Globus pallidus (tissue), 1 donor: ENCODE data around the gene TOGARAM2.
A peak's percentile ranks its signal among the peaks of the same experiment; 100 is the strongest.
"Not testable (repeated sequence)": the region's sequence is repeated elsewhere in the genome, so short reads cannot be mapped to it uniquely, and the experiment has no call there.

Experiments
- DNase-seq: peaks from one replicate; pipeline ENCODE4 v3.0.0-alpha.2; 2015; ENCODE audit warnings: low spot score

TOGARAM2 gene

GRCh38 chr2:29072971-29073725, 92.0 kb downstream of the TOGARAM2 start:
- DNase-seq, result no peak

GRCh38 chr2:29073933-29074332, 92.8 kb downstream of the TOGARAM2 start:
- no peak for DNase-seq

- DNase-seq, result no peak
Measured at GRCh38 chr2:29074411-29074810, 93.3 kb downstream of the TOGARAM2 start, which contains the start of gene PCARE. TSS of gene PCARE (minus strand) at chr2:29074523. CDS start at chr2:29074261, 262 bp downstream.

DNA sequence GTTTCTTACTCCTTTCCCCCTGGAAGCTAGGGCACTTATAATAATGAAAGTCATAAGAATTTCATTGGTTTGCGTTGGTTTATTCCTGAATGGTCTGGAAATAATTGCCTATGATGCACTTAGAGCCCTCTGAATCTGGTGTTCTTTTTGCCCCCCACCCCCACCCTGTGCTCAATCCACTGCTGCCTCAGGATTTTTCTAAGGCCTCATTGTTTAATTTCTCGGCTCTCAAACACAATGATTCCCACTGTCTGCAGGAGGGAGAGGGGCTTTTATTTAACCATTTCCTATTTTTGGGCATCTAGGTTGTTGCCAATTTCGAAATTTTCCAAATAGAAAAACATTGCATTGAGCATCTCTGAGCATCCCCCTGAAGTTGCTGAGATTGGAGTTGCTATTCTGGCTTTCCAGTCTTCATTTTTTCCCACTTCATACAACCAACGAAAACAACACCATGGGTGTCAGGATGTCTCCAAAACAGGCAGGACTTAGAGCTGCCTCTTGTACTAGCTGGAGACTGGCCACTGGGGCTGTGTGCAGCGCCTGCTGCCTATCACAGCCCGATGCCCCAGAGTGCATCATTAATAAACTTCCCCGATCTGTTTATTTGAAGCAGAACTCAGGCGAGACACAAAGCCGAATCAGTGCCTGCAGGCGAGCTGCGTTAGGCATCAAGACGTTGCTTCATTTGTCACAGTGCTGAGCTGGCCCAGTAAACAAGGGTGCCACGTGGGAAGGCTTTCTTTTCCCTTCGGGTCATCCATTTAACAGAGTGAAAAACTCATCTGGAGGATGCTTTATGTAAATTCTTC, 95.0 kb downstream of the TOGARAM2 start:
- peak; percentile 93 for DNase-seq

GRCh38 chr2:29079887-29080286, 98.8 kb downstream of the TOGARAM2 start:
- DNase-seq, result no peak

DNA sequence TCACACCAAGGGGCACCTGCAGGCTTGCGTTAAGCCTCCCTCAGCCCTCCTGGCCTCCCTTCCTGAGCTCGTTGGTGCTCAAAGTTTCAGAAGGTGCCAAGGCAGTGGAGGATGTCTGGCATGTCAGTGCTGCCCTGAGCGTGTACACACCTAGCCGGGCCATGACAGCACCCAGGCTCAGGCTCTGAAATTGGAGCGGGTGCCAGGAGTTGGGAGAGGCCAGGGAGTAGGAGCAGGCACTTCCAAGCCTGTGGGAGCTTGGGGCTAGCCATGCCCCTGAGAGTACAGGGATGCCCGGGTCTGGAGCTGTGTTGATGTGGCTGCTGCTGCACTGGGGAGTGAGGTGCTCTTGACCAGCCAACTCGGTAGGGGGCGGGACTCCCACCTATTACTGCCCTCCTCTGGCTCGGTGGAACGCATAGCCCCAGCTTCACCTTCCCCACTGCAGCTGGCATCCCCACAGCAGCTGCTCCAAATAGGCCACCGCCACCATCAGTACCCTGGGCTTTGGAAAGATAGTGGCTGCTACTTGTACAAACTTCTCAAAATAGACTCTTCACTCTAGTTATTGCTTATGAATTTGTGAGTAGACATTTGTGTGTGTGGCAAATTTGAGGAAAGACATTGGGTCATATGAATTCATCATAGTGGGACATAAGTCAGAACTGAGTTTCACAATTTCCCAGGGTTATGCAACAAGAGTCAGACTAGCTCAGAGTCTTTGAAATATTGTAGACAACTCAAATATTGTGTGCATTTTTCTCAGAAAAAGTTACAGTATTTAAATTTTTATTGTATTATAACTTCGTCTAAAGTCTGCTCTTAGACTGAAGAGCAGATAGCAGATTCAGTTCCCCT, 100.0 kb downstream of the TOGARAM2 start:
- DNase-seq, result no peak

- DNase-seq, result no peak
Measured at GRCh38 chr2:29082804-29083495, 101.9 kb downstream of the TOGARAM2 start.

- DNase-seq, result peak; percentile 55
Measured at GRCh38 chr2:29084554-29084953, 103.5 kb downstream of the TOGARAM2 start.

GRCh38 chr2:29090311-29090710, 109.2 kb downstream of the TOGARAM2 start:
- DNase-seq, result not testable (repeated sequence)

DNA sequence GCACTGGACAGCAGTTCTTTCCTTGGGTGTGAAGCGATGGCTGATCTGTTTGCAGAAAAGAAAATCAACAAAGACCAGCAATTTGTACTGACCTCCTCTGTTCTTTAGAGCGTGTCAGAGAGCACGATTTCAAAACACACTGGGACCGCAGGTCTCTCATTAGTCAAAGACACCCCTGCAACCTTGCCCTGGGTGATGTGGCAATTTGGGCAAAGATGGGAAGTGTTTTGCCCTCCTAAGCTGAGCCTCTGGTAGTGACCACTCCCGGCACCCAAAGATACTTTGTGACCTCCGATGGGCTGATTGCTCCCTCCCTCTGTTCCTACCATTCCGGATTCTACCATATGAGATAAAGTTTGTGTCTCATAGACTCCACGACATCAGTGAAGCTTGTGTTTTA, 115.9 kb downstream of the TOGARAM2 start:
- DNase-seq, result no peak

DNA sequence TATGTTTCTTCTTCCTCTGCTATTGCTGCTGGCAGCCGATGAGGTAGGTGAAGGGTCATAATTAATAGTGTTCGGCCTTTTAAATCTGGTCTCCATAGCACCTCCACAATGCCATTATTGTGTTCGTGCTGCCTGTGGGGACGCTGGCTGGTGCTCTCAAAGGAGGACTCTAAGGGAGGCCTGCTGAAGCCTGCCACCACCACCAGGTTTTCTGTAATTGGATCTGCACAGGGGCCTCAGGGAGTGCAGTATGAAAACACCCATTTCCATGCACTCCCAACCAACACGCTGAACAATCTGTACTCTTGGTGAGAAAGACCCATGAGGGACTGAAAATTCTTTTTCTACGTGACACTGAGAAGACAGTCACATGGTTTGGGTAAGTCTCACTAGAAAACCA, 116.5 kb downstream of the TOGARAM2 start:
- no peak for DNase-seq

DNA sequence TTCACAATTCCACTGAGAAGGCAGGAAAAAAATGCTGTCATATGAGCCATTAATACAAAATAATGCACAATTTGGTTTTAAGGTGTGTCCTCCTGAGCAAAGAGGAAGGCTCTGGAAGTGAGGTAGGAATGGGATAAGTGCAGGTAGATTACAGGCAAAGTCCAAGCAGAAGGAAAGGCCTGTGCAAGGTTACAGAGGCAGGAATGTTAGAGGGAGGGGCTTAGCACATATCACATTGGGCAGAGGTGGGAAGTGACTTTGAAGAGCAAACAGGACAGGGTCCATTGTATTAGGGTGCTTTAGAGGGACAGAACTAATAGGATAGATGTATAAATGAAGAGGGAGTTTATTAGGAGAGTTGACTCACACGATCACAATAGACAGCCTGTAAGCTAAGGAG, 119.5 kb downstream of the TOGARAM2 start:
- no peak for DNase-seq
